ENCODE data around the gene BSND. TPM values are rescaled to one million over a fixed set of nuclear protein-coding genes. Genes with fewer than 3 reads are reported as not detected.
A peak's percentile ranks its signal among the peaks of the same experiment; 100 is the strongest.

The BSND gene
- total and polyA plus RNA-seq, 7 donors = not detected

GRCh38 chr1:55054396-55054795 is 55.7 kb downstream of the BSND start:
- ATAC-seq (no peak), DNase-seq (no peak)
- no peak overlapping the region for H3K4me3 ChIP-seq
- no peaks in the 10 kb centered on the region for H3K9me3 ChIP-seq
- no peaks in the 10 kb centered on the region for H3K27me3 ChIP-seq (ENCODE audit: insufficient read depth in 3 of 3, low read length in 2 of 3)
- H3K36me3 ChIP-seq (ENCODE audit: insufficient read depth in 1 of 2, low read depth in 1 of 2) = no peaks in the 10 kb centered on the region
- peaks cover 18% of the 10 kb centered on the region for H3K4me1 ChIP-seq
- H3K27ac ChIP-seq = no peak overlapping the region
- 95% methylated on average over 5 of the region's 5 CpGs for WGBS, 3 donors
- no peak for TF ChIP-seq CTCF (IDR thresholded peaks at IDR 0.05)
- intact Hi-C loops (cut with DNase I) = no loop called here

GRCh38 chr1:55055084-55055882 is 56.5 kb downstream of the BSND start:
- Histone ChIP-seq H3K27me3 (ENCODE audit: insufficient read depth in 3 of 3, low read length in 2 of 3) (no peaks in the 10 kb centered on the region), H3K36me3 (ENCODE audit: insufficient read depth in 1 of 2, low read depth in 1 of 2) (no peaks in the 10 kb centered on the region), H3K27ac (no peak overlapping the region), H3K4me3 (no peak overlapping the region), H3K9me3 (no peaks in the 10 kb centered on the region), H3K4me1 (peaks cover 18% of the 10 kb centered on the region)
- DNase-seq (no peak), ATAC-seq (peak; percentile 55 to 68 (median 58))
- 50 to 64% (median 56%) methylated on average over 12 of the region's 12 CpGs for WGBS, 3 donors
- TF ChIP-seq CTCF (IDR thresholded peaks at IDR 0.05) = no peak
- intact Hi-C loops (cut with DNase I) = no loop called here

- H3K9me3 ChIP-seq = no peaks in the 10 kb centered on the region
- H3K4me1 ChIP-seq = peaks cover 18% of the 10 kb centered on the region
- H3K27me3 ChIP-seq (ENCODE audit: insufficient read depth in 3 of 3, low read length in 2 of 3) = no peaks in the 10 kb centered on the region
- no peaks in the 10 kb centered on the region for H3K36me3 ChIP-seq (ENCODE audit: insufficient read depth in 1 of 2, low read depth in 1 of 2)
- ATAC-seq (no peak), DNase-seq (no peak)
- no peak overlapping the region for H3K4me3 ChIP-seq
- 88 to 93% (median 93%) methylated on average over 36 to 42 of the region's 42 CpGs for WGBS, 3 donors
- no peak overlapping the region for H3K27ac ChIP-seq
- intact Hi-C loops (cut with DNase I) = no loop called here
- TF ChIP-seq CTCF (IDR thresholded peaks at IDR 0.05) = no peak
Measured at GRCh38 chr1:55055951-55056631, 57.4 kb downstream of the BSND start.

GRCh38 chr1:55056632-55056992 is 57.9 kb downstream of the BSND start:
- Histone ChIP-seq H3K27ac (no peak overlapping the region), H3K36me3 (ENCODE audit: insufficient read depth in 1 of 2, low read depth in 1 of 2) (no peaks in the 10 kb centered on the region), H3K4me1 (peaks cover 18% of the 10 kb centered on the region), H3K4me3 (no peak overlapping the region), H3K9me3 (no peaks in the 10 kb centered on the region), H3K27me3 (ENCODE audit: insufficient read depth in 3 of 3, low read length in 2 of 3) (no peaks in the 10 kb centered on the region)
- intact Hi-C loops (cut with DNase I) = no loop called here
- ATAC-seq (no peak), DNase-seq (no peak)
- no peak for TF ChIP-seq CTCF (IDR thresholded peaks at IDR 0.05)
- WGBS, 3 donors = 95 to 99% (median 95%) methylated on average over 20 of the region's 20 CpGs
